SHP77 treated with DMSO at 0.1 percent for 48 hours (cell line): ENCODE data around the gene RERE.

ENCODE experiments used
- DNase-seq: peaks from one replicate; lab custom pipeline; 2025; lab: John Stamatoyannopoulos, UW

Gene RERE

DNA sequence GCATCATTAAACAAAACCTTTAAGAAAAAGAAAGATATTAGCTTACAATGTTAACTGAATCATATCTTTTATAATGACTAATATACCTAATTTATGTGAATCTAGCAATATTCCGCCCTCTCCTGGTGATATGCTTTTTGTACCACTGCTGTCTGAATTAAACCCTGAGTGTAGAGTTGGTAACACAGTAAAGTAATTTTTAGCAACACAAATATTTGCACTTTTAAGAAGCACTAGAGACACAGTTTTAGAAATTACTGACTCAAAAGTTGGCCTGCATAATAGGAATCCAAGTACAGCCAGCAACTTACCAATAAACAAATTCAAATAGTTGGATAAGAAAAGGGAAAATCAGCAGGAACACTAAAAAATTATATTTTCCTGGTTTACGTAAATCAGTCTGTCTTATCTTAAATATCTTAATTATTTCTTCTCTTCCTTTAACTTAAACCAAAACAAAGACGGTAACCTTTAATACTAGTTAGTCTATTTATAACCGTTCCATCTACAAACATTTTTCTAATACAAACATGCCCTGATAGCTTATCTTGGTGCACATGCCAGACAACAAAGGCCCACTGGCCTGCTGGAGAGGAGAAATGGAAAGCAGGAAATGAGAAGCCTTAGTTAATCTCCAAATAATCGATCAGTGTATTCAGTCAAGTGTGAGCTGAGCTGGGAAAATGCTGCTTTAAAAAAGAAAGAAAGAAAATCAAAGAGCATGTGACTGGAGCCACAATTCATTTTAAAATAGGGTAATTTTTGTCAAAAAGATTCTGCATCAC lies 246.0 kb downstream of the RERE start:
- DNase-seq, result no peak

DNA sequence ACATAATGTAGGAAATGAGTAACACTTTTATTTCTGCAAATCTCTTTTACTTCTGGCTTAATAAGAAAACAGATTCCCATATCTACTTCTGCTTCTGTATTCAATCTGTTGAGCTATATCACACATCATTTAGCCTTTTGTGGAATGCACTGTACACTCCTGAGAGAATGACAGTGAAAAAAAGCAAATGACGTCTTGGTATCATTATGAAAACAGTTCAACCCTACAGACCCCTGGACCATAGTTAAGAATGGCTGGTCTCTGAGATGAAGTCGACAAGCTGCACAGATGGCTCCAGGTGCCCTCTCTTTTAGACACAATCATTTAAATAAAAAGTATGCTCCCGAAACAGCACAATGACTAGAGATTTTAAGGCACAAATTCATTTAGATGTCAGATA lies 247.0 kb downstream of the RERE start:
- no peak for DNase-seq

DNA sequence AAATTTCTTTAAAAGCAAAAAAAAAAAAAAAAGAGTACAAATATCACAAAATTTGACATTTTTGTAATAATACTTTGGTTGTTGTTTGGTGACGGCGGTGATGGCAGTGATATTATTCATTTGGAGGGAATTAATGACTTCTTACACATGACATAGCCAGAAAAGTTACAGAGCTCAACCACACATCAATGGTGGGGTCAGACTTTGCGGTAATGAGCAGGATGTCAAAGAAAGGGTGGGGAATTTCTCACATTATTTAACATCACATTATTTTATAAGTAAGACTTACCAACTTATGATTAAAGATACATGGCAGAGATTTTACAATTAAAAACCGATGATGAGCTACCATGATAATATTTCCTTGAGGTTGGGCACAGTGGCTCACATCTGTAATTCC lies 248.2 kb downstream of the RERE start:
- DNase-seq, result no peak

DNA sequence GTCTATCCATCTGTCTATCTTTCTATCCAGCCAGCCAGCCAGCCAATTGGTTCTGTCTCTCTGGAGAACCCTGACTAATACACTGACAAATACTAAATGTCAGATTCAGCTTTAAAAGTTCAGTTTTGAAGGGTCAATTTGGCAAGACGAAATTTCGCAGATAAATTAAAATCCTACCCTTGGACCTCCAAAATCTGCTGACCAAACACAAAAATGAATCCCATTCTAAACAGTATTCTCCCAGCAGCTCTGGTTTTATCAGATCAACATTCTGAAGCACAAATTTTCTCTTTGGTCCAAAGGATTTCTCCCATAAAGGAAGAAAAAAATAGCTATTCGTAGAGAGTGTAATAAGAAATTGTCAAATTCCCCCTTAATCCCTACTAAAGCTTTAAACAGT lies 248.6 kb downstream of the RERE start:
- no peak for DNase-seq

DNA sequence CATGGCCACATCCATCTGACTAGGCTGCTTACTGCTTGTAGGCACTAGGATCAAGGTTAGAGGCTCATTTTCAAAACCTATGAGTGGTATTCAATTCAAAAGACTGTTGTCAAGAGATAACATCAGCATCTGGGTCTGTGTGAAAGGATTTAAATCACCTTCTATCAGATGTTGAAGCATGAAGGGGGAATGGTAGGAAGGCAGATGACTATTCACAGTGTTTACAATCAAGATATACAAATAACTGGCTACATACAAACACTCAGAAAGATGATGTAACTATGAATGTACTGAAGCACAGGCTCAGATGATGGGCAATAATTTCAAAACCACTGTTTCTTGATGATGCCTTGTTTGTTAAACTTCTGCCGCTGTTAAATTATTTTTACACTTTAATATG lies 250.3 kb downstream of the RERE start:
- no peak for DNase-seq

DNA sequence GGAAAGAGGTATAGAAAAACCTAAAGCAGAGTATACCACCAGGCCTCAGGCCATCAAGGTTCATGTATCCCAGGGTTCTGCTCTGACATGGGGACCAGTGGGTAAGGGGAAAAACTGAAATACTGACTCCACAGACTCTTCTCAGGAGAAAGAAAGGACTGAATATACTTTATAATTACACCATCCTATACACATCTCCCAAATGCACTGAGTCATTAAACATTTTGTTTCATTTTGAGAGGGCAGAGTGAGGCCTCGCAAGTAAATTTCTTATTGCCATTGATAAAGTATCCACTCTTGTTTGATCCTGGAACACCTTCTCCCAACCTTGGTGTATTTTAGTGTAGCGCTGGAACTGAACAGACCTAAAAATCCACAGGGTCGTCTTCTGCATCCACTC lies 251.6 kb downstream of the RERE start:
- no peak for DNase-seq

DNA sequence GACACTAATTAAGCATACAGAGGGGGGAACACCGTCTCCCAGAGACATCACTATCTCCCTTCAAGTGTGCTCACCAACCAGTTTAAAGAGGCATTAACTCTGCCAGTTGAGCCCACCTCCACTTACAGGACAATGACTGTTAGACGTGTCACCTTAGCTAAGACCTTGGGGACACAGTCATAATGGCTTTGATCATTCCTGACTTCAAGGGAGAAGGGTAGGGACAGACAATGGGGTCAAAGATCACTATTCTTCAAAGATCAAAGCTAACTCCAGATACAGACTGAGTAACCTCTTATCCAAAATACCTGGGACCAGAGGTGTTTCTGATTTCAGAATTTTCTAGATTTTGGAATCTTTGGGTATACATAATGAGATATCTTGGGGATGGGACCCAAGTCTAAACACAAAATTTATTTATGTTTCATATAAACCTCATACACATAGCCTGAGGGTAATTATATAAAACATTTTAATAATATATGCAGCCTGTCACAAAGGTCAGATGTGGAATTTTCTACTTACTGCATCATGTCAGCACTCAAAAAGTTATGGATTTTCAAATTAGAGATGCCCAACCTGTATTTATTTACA lies 253.4 kb downstream of the RERE start:
- no peak for DNase-seq

DNA sequence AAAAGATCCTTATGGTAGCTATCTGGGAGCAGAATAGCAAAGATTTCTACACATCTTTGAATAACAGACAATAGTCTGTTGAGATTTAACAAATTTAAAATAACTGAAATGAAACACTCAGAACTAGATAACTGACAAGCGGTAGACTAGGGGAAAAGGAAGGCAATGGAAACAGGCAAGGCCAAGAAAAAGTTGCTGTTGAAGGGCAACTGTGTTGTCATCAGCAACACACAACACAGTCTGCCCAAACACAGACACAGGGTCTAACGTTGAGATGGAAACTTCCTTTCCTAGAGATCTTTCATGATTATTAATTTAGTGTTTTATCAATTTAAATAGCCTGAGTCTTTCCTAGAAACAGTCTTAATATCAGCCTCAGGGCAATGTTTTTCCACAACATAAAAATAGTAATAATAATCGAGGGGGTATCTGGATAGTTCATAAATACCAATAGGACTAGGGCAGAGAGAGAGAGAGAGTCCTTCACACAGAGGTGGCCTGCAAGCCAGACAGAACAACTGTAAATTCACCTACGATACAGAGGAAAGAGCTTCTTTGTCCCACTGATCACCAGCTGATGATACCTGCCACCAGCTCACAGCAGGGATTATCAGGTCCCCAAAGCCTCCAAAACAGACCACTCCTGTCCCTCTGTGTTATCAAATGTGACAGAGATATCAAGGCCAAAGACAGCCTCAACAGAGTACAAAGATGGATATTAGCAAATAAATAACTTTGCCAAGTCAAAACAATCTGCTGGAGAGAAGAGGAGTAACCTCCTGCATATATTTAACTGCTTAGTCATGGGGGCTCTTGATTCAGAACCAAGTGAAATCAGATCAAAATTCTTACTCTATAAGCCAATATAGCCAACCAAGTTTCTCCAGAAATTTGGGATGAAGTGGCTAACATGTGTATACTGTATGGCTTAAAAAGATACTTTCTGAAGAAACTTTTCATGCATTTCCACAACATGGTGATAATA lies 254.3 kb downstream of the RERE start:
- no peak for DNase-seq

DNA sequence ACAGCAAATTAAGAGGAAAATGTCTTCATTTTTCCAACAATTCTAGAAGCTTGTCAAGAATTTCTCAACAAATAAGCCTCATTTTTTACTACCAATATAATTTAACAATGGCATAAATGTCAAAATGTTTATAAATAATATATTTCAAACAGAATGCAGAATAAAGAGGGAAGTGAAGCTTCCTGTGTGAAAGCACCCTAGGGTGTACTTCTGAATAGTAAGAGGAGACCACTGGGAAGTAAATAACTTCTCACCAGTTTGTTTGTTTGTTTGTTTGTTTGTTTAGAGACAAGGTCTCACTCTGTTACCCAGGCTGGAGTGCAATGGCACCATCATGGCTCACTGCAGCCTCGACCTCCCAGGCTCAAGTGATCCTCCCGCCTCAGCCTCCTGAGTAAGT lies 255.2 kb downstream of the RERE start:
- DNase-seq, result no peak

DNA sequence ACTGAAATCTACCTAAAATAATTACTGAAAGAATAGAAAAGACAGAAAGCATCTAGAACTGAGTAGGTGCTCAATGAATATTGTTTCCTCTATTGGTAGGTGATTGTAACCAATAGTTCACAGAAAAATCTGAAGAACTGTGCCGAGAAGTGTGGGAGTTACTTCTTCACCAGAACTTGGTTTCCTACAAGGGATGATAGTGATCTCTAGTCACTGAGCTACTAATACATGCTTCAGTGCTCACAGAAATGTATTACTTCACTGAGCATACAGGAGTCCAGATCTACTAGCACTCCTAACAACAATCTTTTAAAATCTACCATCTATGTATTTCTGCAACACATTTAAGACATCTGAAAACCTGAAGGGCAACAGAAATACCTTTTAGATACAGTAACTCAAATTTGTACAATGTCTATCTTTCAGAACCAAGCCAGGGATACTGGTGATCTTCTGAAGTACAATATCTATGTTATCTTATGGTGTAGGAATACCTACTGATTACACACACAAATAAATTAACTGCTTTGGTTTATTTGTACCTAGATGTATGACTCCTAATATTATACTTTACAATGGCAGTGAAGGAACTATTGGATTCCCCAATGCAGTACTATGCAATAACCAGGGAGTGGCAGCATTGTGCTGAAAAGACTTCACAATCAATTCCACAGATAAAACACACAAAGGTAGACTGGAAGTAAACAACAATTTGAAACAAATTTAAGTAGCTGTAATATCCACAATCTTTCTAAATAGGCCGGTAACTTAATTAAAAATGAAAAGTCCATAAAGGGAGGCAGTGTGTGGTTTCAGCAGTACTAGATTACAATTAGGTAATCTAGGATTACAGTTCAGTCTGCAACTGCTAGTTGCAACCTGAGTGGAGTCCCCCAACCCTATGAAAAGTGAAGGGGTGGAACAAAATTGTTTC lies 256.6 kb downstream of the RERE start:
- peak; percentile 17 for DNase-seq

DNA sequence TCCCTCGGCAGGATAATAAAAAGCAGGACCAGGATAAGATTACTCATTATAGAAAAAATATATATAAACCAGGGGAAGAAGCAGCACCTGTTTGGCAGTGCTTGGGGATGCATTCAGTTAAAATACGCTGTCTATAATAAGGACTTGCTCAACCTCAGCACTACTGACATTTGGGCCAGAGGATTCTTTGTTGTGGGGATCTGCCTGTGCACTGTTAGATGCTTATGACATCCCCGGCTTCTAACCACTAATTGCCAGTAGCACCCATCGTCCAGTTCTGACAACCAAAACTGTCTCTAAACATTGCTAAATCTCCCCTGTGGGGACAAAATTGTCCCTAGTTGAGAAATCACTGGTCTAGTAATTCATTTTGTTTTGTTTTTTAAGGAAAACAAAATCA lies 257.4 kb downstream of the RERE start:
- no peak for DNase-seq

DNA sequence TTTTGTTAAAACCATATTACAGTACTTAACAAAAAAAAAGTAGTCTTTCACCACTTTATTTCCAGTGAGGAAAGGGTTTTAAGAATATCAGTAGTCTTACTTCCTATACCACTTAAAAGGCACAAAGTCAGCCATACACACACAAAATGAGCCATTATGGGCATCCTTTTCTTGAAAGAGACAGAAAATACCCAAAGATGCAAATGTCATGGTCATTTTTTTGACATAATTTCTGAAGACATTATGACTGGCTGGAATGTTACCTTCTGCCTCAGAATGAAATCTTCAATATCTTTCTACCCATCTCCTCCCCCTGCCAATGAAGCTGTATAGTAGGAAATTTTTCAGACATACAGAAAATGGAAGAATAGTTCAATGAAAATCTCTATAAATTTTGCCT lies 261.9 kb downstream of the RERE start:
- DNase-seq, result no peak

DNA sequence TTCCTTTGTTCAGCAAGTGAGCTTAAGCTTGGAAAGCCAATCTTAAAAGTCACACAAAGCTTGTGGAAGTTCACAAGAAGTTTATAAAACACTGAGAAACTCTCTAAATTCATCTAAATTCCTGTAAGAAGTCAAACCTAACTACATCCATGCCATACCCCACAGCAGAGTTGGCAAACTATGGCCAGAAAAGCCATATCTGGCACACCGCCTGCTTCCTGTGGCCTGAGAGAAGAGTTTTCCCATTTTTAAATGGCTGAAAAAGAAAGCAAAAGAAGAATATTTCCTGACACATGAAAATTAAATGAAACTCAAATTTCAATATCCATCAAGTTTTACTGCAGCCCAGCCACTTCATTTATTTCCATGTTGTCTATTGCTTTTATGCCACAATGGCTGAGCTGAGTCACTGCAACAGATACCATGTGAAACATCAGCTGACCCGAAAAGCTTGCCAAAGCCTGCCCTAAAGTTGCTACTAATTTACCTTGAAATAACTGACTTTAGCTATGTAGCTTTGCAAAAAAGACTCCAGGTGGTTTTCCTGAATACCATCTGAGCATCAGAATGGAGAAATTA lies 262.4 kb downstream of the RERE start:
- DNase-seq, result no peak

DNA sequence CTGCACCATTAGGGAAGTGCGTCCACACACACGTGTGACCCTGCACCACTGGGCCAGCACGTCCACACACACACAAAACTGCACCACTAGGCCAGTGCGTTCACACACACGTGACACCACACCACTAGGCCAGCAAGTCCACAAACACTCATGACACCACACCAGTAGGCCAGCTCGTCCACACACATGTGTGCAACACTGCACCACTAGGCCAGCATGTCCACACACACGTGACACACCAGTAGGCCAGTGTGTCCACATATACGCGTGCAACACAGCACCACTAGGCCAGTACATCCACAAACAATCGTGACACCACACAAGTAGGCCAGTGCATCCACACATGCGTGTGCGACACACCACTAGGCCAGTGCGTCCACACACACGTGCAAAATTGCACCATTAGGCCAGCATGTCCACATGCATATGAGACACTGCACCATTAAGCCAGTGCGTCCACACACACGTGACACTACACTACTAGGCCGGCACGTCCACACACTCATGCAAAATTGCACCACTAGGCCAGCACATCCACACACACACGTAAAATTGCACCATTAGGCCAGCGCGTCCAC lies 264.5 kb downstream of the RERE start:
- no peak for DNase-seq

DNA sequence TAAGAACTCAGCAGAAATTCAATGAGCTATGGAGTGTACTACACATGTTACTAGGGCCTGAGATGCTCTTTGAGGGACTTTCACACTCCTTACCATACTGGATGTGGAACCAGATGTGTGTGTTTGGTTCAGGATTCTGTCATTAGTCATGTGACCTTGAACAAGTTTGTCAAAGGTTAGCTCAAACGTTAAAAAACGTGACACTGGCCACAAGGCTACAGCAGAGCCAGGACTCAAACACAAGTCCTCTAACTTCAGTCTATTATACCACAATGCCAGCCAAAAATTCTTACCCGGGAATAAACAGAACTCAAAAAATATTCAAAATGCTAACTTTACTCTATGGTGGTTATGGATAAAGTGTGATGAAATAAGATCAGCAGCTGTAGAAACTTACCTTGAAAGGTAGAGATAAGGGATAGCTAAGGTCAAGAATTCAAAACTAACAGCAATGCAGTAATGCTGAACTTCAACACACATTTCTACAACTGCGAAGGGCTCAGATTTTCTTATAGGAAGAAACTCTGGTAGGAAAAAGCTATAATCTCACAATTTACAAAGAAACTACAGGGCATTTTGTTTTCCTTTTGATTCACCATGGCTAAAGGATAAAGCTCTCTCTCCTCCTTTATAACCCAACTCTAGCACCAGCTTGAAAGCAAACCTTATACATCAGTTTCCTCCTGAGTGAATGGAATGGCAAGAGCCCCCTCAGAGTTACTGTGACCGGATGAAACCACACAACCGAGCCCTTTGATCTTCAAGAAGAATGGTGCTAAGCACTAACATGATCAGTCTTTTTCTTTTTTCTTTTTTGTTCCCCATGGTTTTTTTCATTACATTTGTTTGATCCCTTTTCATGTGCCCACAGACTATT lies 265.6 kb downstream of the RERE start:
- DNase-seq, result no peak

DNA sequence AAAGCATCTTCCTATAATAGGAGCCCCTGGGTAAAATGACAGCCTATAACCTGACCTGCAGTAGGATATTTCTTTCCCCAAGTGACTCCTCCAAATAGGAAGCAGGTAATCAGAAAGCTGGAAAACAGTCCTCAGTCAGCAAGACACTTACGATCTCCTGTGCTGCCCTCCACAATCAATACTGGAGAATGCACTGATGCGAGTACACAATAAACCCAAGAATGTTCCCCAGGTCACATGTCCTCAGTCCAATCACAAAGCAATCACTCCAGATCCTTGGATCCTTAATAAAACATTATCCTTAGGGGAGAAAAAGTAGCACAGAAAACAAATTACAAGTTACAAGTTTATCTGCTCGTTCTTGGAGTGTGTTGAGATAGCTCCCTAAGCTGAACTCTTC lies 266.4 kb downstream of the RERE start:
- no peak for DNase-seq

DNA sequence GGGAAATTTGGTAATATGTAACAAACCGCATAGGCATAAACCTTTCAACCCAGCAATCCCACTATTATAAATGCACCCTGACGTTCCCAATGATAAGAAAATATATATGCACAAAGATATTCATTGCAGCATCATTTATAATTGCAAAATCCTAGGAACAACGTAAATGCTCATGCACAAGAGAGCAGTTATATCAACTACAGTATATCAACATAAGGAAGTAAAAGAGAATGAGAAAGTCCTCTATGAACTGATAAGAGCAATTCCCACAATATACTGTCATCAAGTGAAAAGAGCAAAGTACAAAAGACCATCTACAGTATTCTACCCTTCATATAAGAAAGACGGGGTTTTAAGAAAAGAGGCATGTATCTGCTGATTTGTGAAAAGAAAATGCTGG lies 269.6 kb downstream of the RERE start:
- no peak for DNase-seq

DNA sequence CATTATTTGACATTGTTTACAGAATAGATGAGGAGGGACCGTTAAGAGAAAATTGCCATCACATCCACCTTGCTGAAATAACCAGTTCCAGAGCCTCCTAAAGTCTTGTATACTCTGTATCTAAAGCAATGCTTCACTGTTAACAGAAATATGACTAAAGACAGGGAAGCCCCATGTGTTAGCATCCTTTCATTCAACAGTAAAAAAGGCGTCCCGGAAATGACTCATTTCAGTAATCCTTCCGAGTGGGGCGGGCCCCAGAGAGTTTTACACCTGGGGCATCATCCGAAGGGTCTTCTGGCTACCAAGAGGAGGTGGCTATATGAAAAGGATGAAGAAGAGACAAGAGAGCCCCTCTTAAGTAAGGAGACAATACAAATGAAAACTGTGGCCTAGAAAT lies 272.4 kb downstream of the RERE start:
- no peak for DNase-seq

DNA sequence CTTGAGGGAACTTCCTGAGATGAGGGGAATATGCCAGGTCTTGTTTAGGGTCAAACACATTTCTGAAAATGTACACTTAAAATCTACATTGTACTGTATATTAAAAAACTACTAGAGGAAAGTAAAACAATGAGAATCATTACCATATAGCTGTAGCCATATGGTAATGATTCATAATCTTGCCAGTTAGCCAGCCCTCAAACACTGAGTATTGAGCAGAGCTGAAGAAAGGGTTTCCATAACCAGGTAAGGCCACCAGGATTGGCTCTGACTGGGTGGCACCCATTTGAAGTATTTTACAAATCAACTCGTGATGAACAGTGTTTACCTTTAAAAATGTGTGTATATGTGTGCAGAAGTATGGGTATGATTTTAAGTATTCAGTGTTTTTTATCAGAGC lies 272.8 kb downstream of the RERE start:
- DNase-seq, result no peak

DNA sequence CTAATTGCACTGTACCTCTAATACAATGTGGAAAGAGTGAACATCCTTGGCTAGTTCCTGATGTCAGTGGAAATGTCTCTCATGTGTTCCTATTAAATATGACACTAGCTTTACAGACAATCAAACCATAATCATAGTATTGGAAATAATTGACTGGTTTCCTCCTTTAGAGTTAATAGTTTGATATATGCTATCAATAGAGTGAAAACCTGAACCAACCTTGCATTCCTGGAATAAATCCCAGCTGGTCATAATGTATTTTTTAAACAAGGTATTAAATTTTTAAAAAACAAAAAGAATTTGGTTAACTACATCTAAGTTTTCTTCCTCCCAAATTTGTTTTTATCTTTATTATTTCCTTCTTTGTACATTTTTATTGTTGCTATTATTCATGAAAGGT lies 273.5 kb downstream of the RERE start:
- DNase-seq, result no peak
